Liver (tissue), 9 donors: ENCODE measurements around the gene RGS2. TPM values are rescaled to one million over a fixed set of nuclear protein-coding genes. Genes with fewer than 3 reads are reported as not detected.

Experiments used
- DNase-seq: peaks from one replicate; pipeline ENCODE4 v3.0.0-alpha.2; 2017; ENCODE audit warnings: low spot score
- H3K27ac ChIP-seq, 2 donors: one replicate each; pipeline ENCODE4 v1.7.0; 2013; ENCODE audit warnings: inconsistent platforms in 2 of 2, low read length in 2 of 2, control low read depth in 1 of 2, low read depth in 1 of 2, mild to moderate bottlenecking in 1 of 2
- H3K27me3 ChIP-seq, 4 donors: one replicate each; pipeline versions ENCODE4 v1.6.1 to v1.7.0; 2013; ENCODE audit warnings: low read length in 3 of 4, inconsistent platforms in 1 of 4, mild to moderate bottlenecking in 1 of 4, moderate library complexity in 1 of 4; ENCODE audit not compliant: control insufficient read depth in 4 of 4, insufficient read depth in 4 of 4
- H3K36me3 ChIP-seq, 4 donors: one replicate each; pipeline versions ENCODE4 v1.6.1 to v1.7.0; 2013; ENCODE audit warnings: low read length in 3 of 4, mild to moderate bottlenecking in 3 of 4, low read depth in 1 of 4, moderate library complexity in 1 of 4; ENCODE audit not compliant: control insufficient read depth in 4 of 4, insufficient read depth in 3 of 4
- H3K4me1 ChIP-seq, 4 donors: one replicate each; pipeline versions ENCODE4 v1.6.1 to v1.7.0; 2013; ENCODE audit warnings: low read length in 3 of 4, mild to moderate bottlenecking in 3 of 4, moderate library complexity in 1 of 4; ENCODE audit not compliant: control insufficient read depth in 4 of 4, insufficient read depth in 4 of 4
- H3K4me3 ChIP-seq, 3 donors: one replicate each; pipeline versions ENCODE4 v1.6.1 to v1.7.0; 2013; ENCODE audit warnings: low read length in 3 of 3, control low read depth in 1 of 3, low read depth in 1 of 3, mild to moderate bottlenecking in 1 of 3
- H3K9ac ChIP-seq, 2 donors: one replicate each; pipeline ENCODE4 v1.7.0; 2013; ENCODE audit warnings: low read length in 2 of 2, mild to moderate bottlenecking in 2 of 2, moderate library complexity in 2 of 2, control low read depth in 1 of 2, low read depth in 1 of 2
- H3K9me3 ChIP-seq, 4 donors: one replicate each; pipeline versions ENCODE4 v1.6.1 to v1.7.0; 2013; ENCODE audit warnings: low read length in 3 of 4; ENCODE audit not compliant: control insufficient read depth in 4 of 4
- ATF3 ChIP-seq: IDR thresholded peaks from 2 replicates; pipeline ENCODE4 v1.6.1; 2016; ENCODE audit warnings: antibody characterized with exemption
- CTCF ChIP-seq: fragments of 150-350 bp; IDR thresholded peaks from 2 replicates; pipeline ENCODE4 v1.5.1; 2017; ENCODE audit warnings: improper control_type of control experiment, low read depth, low read length; ENCODE audit not compliant: missing input control
- EGR1 ChIP-seq, 2 donors: IDR thresholded peaks; 2 replicates each; pipeline ENCODE4 v1.6.1; 2016 to 2018; ENCODE audit warnings: antibody characterized with exemption in 2 of 2, low read depth in 2 of 2
- FOXA1 ChIP-seq: IDR thresholded peaks from 2 replicates; pipeline ENCODE4 v1.6.1; 2016; ENCODE audit warnings: antibody characterized with exemption
- FOXA2 ChIP-seq: IDR thresholded peaks from 2 replicates; pipeline ENCODE4 v1.6.1; 2016; ENCODE audit warnings: antibody characterized with exemption
- HNF4G ChIP-seq: IDR thresholded peaks from 2 replicates; pipeline ENCODE4 v1.6.1; 2016; ENCODE audit warnings: antibody characterized with exemption
- JUND ChIP-seq, 2 donors: IDR thresholded peaks; 2 replicates each; pipeline ENCODE4 v1.6.1; 2016; ENCODE audit warnings: antibody characterized with exemption in 2 of 2
- MAX ChIP-seq: IDR thresholded peaks from 2 replicates; pipeline ENCODE4 v1.6.1; 2016; ENCODE audit warnings: antibody characterized with exemption
- RAD21 ChIP-seq, 2 donors: IDR thresholded peaks; 2 replicates each; pipeline ENCODE4 v1.6.1; 2016; ENCODE audit warnings: antibody characterized with exemption in 2 of 2, mild to moderate bottlenecking in 2 of 2
- REST ChIP-seq: IDR thresholded peaks from 2 replicates; pipeline ENCODE4 v1.6.1; 2016; ENCODE audit warnings: antibody characterized with exemption, mild to moderate bottlenecking
- RXRA ChIP-seq, 2 donors: IDR thresholded peaks; 2 replicates each; pipeline ENCODE4 v1.6.1; 2017 to 2018; ENCODE audit warnings: antibody characterized with exemption in 2 of 2, mild to moderate bottlenecking in 1 of 2
- SP1 ChIP-seq: IDR thresholded peaks from 2 replicates; pipeline ENCODE4 v1.6.1; 2018; ENCODE audit warnings: antibody characterized with exemption, mild to moderate bottlenecking
- TAF1 ChIP-seq: conservative IDR thresholded peaks from 2 replicates; pipeline ENCODE4 v1.6.1; 2016; ENCODE audit warnings: antibody characterized with exemption, mild to moderate bottlenecking
- YY1 ChIP-seq: IDR thresholded peaks from 2 replicates; pipeline ENCODE4 v1.6.1; 2016; ENCODE audit warnings: antibody characterized with exemption, mild to moderate bottlenecking
- ZBTB33 ChIP-seq: IDR thresholded peaks from 2 replicates; pipeline ENCODE4 v1.6.1; 2016; ENCODE audit warnings: antibody characterized with exemption
- WGBS: extraction: QIAGEN DNeasy Blood & Tissue Kit; methylation state at CpG from one replicate; pipeline ENCODE4 v1.1.7; 2013; 5-methylcytosine and 5-hydroxymethylcytosine counted together
- polyA plus RNA-seq, 2 donors: library from polyadenylated mRNA; stranded (reverse) in 1 of 2; unstranded in 1 of 2; fragments of 200-250 nt in 1 of 2; fragments of >200 nt in 1 of 2; fragmentation: Nextera tagmentation in 1 of 2; extraction: Ambion mirVana in 1 of 2; gene quantifications; one replicate each; pipeline versions ENCODE4 v1.2.1 to v1.2.3, GENCODE V29; 2013 to 2015
- total RNA-seq, 2 donors: library from RNA; depleted of rRNA; stranded (reverse); fragments of >200 nt; gene quantifications; one replicate each; pipeline ENCODE4 v1.2.3, GENCODE V29; 2014
- donor health status: healthy.
- donor health status: healthy.
- donor health status: healthy.
- donor health status: healthy.
- donor health status: healthy.

Gene RGS2
- total and polyA plus RNA-seq, 4 donors = 2.6 to 10.0 (median 4.4) TPM

GRCh38 chr1:192764675-192765074 lies 44.2 kb upstream of the RGS2 start:
- Histone ChIP-seq H3K36me3 (no peaks in the 10 kb centered on the region), H3K27ac (no peak overlapping the region), H3K9ac (no peak overlapping the region), H3K4me3 (no peak overlapping the region), H3K4me1 (no peaks in the 10 kb centered on the region), H3K27me3 (peaks cover 0 to 5% (median 0%) of the 10 kb centered on the region in 4 donors), H3K9me3 (no peaks in the 10 kb centered on the region)
- TF ChIP-seq MAX = no peak
- TF ChIP-seq ZBTB33 = no peak
- no peak for TF ChIP-seq YY1
- TF ChIP-seq RXRA (IDR thresholded peaks at IDR 0.05) = no peak
- TF ChIP-seq FOXA1 = no peak
- no peak for TF ChIP-seq JUND (IDR thresholded peaks at IDR 0.05)
- TF ChIP-seq TAF1 = no peak
- no peak for TF ChIP-seq FOXA2
- TF ChIP-seq SP1 = no peak
- no peak for TF ChIP-seq REST
- TF ChIP-seq HNF4G = no peak
- TF ChIP-seq EGR1 (IDR thresholded peaks at IDR 0.05; ENCODE audit: low read depth in 2 of 2) = no peak
- no peak for TF ChIP-seq RAD21 (IDR thresholded peaks at IDR 0.05)
- TF ChIP-seq CTCF = no peak
- no peak for DNase-seq
- WGBS = 83% methylated on average over 2 of the region's 2 CpGs

GRCh38 chr1:192766009-192766625 lies 42.7 kb upstream of the RGS2 start:
- DNase-seq = no peak
- no peaks in the 10 kb centered on the region for H3K4me1 ChIP-seq
- no peak overlapping the region for H3K27ac ChIP-seq
- WGBS = 96% methylated on average over 1 of the region's 1 CpG
- no peaks in the 10 kb centered on the region for H3K9me3 ChIP-seq
- no peak overlapping the region for H3K9ac ChIP-seq
- H3K36me3 ChIP-seq = no peaks in the 10 kb centered on the region
- TF ChIP-seq HNF4G = no peak
- TF ChIP-seq ATF3 = no peak
- no peak for TF ChIP-seq JUND (IDR thresholded peaks at IDR 0.05)
- no peak for TF ChIP-seq TAF1
- no peak overlapping the region for H3K4me3 ChIP-seq
- peaks cover 0 to 5% (median 0%) of the 10 kb centered on the region in 4 donors for H3K27me3 ChIP-seq
